Stimulated activated CD8-positive, alpha-beta memory T cell treated with anti-CD3 and anti-CD28 coated beads, Interleukin-4, amount 100 ng/mL, for 24 hours (primary cell): ENCODE measurements around the gene BBOF1.
"Not testable (repeated sequence)": the region's sequence is repeated elsewhere in the genome, so short reads cannot be mapped to it uniquely, and the experiment has no call there.

Experiments used
- DNase-seq: peaks from one replicate; pipeline ENCODE4 v3.0.0-alpha.2; 2020; ENCODE audit warnings: low read depth

Gene BBOF1

DNA sequence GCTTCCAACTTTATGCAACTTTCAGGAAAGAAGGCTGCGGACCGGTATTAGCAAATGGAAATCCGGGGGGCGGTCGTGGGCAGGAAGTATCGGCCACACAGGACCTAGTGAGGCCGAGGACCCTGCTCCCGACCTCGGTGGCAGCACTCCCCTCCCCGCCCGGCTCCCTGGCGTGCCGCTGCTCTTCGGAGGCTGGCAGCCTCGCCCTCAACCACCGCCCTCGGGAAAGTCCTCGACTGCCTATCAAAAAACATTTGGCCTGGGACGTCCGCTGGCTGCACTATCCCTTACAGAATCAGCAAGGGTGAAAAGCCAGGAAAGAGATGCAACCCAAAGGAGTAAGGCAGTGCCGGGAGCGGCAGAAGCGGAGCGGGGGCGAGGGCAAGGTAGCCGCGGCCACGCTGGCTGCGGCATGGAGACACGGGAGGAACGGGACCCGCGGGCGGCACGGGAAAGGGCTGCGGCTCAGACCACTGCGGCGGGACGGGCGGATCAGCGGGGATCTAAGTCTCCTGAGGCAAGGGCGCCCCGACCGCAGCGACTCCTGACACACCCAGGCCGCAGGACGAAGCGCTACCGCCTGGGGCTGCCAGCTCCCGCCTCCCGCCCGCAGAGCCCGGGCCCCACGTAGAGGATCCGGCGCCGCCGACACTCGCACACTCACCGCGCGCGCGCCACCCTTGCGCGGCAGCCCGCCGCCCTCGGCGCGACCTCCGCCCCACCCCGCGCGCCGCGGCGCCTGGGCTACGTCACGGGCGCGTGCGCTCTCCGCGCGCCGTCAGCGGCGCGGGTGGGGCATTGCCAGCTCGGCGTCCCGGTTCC is at the start of gene BBOF1, which contains the start of gene ENTPD5:
BBOF1 (plus strand) TSS at position 764 of the 822 bp plus-strand sequence. CDS start 130 bp downstream, outside the sequence.
ENTPD5 (minus strand) TSS at position 703 of the 822 bp plus-strand sequence. CDS start 31,186 bp downstream, outside the sequence.
- peak; percentile 76 for DNase-seq

DNA sequence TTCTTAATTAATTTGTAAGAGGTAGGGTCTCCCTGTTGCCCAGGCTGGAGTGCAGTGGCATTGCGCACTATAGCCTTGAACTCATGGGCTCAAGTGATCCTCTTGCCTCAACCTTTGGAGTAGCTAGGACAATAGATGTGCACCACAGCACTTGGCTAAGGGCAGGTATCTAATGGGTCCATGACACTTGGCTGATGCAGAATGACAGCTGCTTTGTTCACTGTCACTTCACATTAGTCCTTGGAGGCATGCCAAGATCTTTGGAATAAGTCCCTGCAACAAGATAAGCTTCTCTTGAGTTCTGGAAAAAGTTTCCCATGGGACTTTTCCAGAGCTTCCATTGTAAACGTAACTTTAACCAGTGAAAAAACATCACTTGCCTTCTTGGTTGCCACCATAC is 45.7 kb upstream of the BBOF1 start:
- DNase-seq, result no peak

- DNase-seq, result no peak
These were observed 43.0 kb upstream of the BBOF1 start for GRCh38 chr14:73976125-73976524.

DNA sequence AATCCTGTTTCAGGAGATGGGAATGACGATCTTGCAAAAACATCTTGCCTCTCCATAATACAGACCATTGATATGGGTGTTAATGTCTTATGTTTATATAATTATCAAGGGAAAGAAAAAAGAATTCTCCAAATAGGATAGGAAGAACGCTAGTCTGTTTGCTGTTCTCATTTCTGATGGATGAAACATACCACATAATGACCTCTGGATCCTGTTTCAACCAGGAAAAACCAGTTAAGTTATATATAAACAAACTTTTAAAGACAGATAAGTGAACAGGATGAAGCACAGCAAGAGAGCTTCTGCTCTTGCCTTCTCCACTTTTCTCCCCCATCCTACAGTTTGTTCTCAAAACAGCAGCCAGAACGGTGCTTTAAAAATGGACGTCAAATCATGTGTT is 41.3 kb upstream of the BBOF1 start:
- no peak for DNase-seq

DNA sequence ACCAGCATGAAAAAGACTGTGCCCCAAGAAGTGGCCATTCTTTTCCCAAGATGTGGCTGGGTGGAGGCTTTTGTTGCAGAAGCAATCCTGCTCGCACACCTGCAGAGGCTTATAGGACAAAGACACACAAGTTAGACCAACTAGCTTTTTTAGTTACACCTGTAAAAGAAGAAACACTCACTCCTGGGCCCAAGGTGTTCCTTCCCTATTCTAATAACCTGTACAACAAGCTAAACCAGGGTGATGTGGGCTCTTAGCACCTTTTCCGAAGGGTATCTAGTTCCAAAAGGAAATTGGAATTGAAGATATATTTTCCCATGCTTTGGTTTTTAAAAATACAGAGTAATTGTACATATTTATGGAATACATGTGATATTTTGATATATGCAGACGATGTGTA is 31.1 kb upstream of the BBOF1 start:
- DNase-seq, result no peak

DNA sequence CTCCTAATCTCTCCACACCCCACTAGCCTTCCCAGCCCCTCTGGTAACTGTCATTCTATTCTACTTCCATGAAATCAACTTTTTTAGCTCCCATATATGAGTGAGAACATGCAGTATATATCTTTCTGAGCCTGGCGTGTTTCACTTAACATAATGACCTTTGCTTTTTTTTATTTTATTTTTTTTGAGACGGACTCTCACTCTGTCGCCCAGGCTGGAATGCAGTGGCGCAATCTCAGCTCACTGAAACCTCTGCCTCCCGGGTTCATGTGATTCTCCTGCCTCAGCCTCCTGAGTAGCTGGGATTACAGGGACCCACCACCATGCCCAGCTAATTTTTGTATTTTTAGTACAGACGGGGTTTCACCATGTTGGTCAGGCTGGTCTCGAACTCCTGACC is 30.5 kb upstream of the BBOF1 start:
- not testable (repeated sequence) for DNase-seq

GRCh38 chr14:73991092-73991491 is 28.1 kb upstream of the BBOF1 start:
- DNase-seq, result no peak

- DNase-seq, result not testable (repeated sequence)
These were observed 24.2 kb upstream of the BBOF1 start for GRCh38 chr14:73994926-73995325.

GRCh38 chr14:73995977-73996378 is 23.2 kb upstream of the BBOF1 start:
- DNase-seq, result no peak

DNA sequence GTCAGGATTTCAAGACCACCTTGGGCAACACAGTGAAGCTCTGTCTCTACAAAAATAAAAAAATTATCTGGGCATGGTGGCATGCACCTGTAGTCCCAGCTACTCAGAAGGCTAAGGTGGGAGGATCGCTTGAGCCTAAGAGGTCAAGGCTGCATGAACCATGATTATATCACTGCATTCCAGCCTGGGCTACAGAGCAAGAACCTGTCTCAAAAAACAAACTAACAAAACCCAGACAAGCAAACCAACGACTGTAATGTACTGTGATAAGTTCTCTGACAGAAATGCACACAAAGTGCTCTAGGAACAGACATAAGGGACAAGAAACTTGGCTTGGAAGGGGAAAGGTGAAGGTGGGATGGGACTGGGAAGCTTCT is 22.4 kb upstream of the BBOF1 start:
- no peak for DNase-seq

DNA sequence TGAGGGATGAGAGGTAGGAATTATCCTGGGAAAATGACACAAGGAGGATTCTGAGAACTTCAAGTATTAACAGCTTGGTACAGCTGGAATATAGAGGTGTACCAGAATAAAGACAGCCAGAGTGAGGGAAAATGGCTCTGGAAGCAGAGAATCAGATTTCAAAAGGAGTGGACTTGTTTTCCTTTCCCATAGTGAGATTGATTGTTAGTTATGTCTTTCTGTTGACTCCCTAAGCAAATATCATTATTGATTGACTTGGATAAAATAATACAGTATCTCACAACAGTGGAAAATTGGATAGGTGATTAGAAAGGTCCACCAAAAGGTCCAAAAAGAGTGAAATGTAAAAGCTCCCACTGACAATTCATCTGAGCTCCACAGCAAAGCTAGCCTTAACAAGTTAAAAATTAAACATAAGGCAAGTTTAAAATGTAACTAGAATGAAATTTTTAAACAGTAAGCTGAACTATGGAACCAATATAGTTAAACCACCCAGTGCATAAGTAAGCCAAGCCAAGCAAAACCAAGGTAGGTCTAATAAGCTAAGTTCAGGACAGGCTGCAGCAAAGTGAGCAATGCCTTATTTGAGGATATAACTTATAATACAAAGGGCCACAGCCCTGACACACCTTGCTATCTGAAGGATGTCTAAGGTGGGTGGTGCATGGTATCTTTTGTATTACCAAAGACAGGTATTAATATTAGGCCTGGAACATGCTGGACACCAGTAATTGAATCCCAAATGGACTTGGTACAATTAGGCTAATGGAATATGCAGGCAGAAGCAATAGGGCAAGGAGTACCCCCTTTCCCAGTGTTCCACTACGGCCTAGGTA is 21.8 kb upstream of the BBOF1 start:
- no peak for DNase-seq

GRCh38 chr14:73997944-73998447 is 21.2 kb upstream of the BBOF1 start:
- DNase-seq, result no peak

- no peak for DNase-seq
These were observed 20.4 kb upstream of the BBOF1 start for GRCh38 chr14:73998726-73999125.

DNA sequence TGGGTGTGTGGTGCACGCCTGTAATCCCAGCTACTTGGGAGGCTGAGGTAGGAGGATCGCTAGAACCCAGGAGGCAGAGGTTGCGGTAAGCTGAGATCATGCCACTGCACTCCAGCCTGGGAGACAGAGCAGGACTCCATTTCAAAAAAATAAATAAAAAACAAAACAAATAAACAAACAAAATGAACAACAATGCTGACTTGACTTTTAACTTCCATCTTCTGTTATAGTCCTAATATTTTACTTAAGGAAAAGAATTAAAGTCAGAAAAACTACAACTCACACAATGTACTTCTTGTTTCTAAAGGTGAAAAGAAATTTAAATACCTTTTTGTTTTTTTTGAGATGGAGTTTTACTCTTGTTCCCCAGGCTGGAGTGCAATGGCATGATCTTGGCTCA is 13.5 kb upstream of the BBOF1 start:
- DNase-seq, result not testable (repeated sequence)

- DNase-seq, result no peak
These were observed 10.2 kb upstream of the BBOF1 start for GRCh38 chr14:74008843-74009499.

DNA sequence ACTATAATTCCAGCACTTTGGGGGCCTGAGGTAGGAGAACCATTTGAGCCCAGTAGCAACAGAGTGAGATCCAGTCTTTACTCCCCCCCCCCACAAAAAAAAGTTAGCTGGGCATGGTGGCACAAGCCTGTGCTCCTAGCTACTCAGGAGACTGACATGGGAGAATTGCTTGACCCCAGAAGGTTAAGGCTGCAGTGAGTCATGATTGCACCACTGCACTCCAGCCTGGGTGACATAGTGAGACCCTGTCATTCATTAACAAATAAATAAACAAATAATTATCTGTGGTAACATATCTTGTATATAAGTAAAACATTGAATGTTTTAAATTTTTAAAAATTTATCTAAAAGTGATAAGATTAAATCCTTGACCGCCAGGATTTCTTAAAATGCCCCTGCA is 4.8 kb upstream of the BBOF1 start:
- DNase-seq, result no peak

DNA sequence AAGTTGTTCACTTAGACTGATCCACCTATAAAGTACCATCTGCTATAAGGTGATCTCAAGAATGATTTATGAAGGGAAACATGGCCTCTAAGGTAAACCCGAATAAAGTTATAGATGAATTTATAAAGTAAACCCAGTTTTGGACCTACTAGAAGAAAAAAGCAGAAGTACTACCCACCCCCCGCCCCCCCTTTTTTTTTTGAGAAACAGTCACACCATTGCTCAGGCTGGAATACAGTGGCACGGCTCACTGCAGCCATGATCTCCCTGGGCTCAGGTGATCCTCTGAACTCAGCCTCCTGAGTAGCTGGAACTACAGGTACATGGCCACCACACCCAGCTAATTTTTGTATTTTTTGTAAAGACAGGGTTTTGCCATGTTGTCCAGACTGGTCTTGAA is 4.0 kb upstream of the BBOF1 start:
- no peak for DNase-seq

DNA sequence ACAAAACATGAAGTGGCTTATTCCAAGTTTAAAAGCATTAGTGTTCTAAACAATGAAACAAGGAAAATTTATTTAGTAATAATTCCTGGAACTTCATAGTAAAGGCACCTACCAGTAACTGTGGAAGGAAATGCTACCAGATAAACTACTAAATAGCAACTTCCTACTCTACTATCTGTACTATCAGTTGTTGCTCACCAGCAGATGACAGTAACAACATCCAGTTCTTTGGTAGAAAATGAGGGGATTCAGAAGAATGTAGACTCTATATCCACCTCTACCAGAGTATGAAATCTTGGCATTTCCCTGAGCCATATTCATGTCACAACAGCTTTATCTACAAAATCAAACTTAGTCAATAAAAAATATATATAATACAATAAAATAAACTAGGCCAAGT is 3.2 kb upstream of the BBOF1 start:
- no peak for DNase-seq

- DNase-seq, result no peak
These were observed 969 bp upstream of the BBOF1 start for GRCh38 chr14:74018174-74018585.

GRCh38 chr14:74019408-74020137 is 424 bp downstream of the BBOF1 start:
- no peak for DNase-seq

GRCh38 chr14:74022346-74022745 is 3.2 kb downstream of the BBOF1 start:
- DNase-seq, result no peak

GRCh38 chr14:74029136-74029535 is 10.0 kb downstream of the BBOF1 start:
- no peak for DNase-seq
